Stimulated activated CD8-positive, alpha-beta memory T cell treated with anti-CD3 and anti-CD28 coated beads, Interleukin-7, amount 100 ng/mL, for 48 hours (primary cell): ENCODE results near the gene FXR2.
"Not testable (repeated sequence)": the region's sequence is repeated elsewhere in the genome, so short reads cannot be mapped to it uniquely, and the experiment has no call there.

Source experiments
- DNase-seq, 2 donors: peaks; one replicate each; pipeline ENCODE4 v3.0.0-alpha.2; 2020; ENCODE audit warnings: low read depth in 1 of 2; ENCODE audit errors: extremely low read depth in 1 of 2

FXR2 gene

GRCh38 chr17:7629939-7630571 is 15.4 kb upstream of the FXR2 start, which contains the start of gene SHBG:
SHBG (plus strand) TSS chr17:7630135; CDS start chr17:7630173, 38 bp downstream.
- no peak for DNase-seq

- DNase-seq = peak; percentile 77 to 86
Observed at GRCh38 chr17:7627250-7628121, 12.8 kb upstream of the FXR2 start, which contains the start of gene SAT2. SAT2 (minus strand) TSS chr17:7627821; CDS start chr17:7627635, 186 bp downstream.

DNA sequence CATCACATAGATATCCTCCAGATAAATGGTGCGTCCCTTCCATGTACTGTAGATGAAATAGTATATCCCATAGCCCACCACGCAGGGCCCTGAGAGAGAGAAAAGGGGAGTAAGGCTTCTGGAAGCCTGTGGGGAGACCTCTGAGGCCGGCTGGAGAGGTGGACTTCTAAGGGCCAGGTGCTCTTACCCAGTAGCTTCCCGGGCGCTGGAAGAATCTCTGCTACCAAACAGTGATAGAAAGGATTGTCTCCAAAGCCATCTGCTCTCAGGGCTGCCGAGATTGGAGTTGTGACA is 12.2 kb upstream of the FXR2 start:
- no peak for DNase-seq

DNA sequence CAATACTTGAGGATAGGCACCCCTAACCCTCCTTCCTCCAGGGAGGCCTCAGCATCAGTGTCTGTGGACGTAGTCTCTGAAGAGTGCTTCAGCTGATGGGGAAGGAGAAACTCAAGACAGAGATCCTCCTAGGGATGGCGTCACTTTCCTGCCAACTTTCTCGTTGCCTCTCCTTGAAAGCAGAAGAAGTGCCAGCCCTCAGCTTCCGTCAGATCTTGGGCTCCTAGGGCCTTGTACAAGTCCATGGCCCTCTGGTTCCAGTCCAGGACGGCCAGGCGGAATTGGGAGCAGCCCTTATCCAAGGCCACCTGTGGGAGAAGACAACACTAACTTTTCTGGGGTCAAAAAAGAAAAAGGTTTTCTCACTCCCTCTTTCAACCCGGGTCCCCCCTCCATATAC is 11.6 kb upstream of the FXR2 start:
- no peak for DNase-seq

GRCh38 chr17:7625749-7626148 is 11.1 kb upstream of the FXR2 start:
- DNase-seq = not testable (repeated sequence)

- no peak for DNase-seq
Observed at GRCh38 chr17:7623661-7624060, 9.0 kb upstream of the FXR2 start.

DNA sequence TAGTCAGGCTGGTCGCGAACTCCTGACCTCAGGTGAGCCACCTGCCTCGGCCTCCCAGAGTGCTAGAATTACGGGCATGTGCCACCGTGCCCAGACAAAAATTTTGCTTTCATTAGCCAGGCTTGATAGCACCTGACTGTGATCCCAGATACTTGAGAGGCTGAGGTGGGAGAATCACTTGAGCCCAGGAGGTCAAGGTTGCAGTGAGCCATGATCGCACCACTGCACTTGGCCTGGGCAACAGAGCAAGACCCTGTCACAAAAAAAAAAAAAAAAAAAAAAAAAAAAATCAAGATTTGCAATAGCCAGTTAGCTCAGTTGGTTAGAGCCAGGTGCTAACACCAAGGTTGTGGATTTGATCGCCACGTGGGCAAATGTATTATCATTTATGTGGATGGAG is 6.1 kb upstream of the FXR2 start:
- no peak for DNase-seq

- no peak for DNase-seq
Observed at GRCh38 chr17:7618608-7619007, 3.9 kb upstream of the FXR2 start.

GRCh38 chr17:7615265-7615747 is 609 bp upstream of the FXR2 start:
- no peak for DNase-seq

GRCh38 chr17:7613769-7614424 is 800 bp downstream of the FXR2 start:
- no peak for DNase-seq

- DNase-seq = no peak
Observed at GRCh38 chr17:7612294-7612640, 2.4 kb downstream of the FXR2 start.

GRCh38 chr17:7611635-7612293 is 2.9 kb downstream of the FXR2 start:
- no peak for DNase-seq

GRCh38 chr17:7610641-7611040 is 4.1 kb downstream of the FXR2 start:
- no peak for DNase-seq

GRCh38 chr17:7606280-7606679 is 8.4 kb downstream of the FXR2 start:
- DNase-seq = no peak

- not testable (repeated sequence) for DNase-seq
Observed at GRCh38 chr17:7597561-7597960, 17.1 kb downstream of the FXR2 start.

DNA sequence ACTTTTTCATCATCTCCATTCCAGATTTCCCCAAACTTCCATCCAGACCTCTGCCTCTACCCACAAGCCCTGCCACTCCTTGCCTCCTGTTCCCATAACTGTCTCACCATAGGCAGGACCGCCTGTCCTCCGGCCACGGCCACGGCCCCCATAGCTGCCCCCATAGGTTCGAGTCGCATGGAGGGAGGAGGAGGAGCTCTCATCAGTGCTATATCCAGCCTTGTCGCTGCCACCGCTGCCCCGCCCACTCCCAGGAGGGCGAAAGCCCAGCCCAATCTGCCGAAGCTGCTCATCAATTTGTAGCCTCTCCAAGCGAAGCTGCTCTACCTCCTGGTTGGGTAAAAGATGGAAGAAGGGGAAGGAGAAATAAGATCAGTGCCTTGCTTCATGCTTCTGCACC is 21.4 kb downstream of the FXR2 start:
- no peak for DNase-seq

DNA sequence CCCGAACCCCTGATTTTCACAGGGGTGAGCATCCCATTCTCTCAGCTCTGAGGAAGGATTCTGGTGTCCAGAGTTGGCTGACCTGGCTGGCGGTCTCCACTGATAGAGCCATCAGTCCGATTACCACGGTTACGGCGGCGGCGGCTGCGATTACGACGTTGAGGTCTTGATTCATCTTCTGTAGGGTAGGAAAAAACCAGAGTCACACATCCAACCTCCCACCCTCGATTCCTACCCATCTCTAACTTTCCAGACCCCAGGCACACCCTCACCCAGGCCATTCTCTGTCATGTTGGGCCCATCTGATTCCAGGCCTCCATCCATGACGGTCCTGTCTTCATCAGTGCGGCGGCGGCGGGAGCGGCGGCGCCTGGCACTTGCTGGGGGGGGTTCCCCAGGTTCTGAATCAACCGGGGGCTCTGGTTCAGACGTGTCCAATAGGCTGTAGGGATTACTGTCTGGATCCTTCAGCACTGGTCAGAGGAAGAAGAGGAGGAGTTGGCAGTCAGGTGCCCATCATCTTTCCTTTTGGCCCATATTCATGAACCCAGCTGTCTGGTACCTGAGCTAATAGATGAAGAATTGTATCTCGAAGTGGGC is 22.2 kb downstream of the FXR2 start:
- DNase-seq = no peak

- no peak for DNase-seq
Observed at GRCh38 chr17:7591596-7591995, 23.1 kb downstream of the FXR2 start.

- DNase-seq = no peak
Observed at GRCh38 chr17:7590743-7591142, 24.0 kb downstream of the FXR2 start.

GRCh38 chr17:7589891-7590691 is 24.6 kb downstream of the FXR2 start, which contains the start of gene SOX15:
SOX15 (minus strand) TSS chr17:7590094; CDS start chr17:7589676, 418 bp downstream.
- no peak for DNase-seq
